Measurements from ENCODE around the gene OR4N2. TPM values are rescaled to one million over a fixed set of nuclear protein-coding genes. Genes with fewer than 3 reads are reported as not detected.
"Not testable (repeated sequence)": the region's sequence is repeated elsewhere in the genome, so short reads cannot be mapped to it uniquely, and the experiment has no call there.

Gene OR4N2
- total and polyA plus RNA-seq, 2 donors: not detected

GRCh38 chr14:19801118-19801464 lies 2.5 kb upstream of the OR4N2 start:
- DNase-seq (ENCODE audit: extremely low spot score): no peak
- WGBS: 75% methylated on average over 13 of the region's 13 CpGs
- no peaks in the 10 kb centered on the region for H3K36me3 ChIP-seq (ENCODE audit: insufficient read depth)
- no peak overlapping the region for H3K27ac ChIP-seq (ENCODE audit: low read depth)
- H3K4me3 ChIP-seq (ENCODE audit: low read depth, low read length): no peak overlapping the region
- no peaks in the 10 kb centered on the region for H3K4me1 ChIP-seq (ENCODE audit: insufficient read depth)

- 53% methylated on average over 4 of the region's 4 CpGs for WGBS
- not testable (repeated sequence) for H3K4me1 ChIP-seq (ENCODE audit: insufficient read depth); H3K36me3 ChIP-seq (ENCODE audit: insufficient read depth); H3K27ac ChIP-seq (ENCODE audit: low read depth); H3K4me3 ChIP-seq (ENCODE audit: low read depth, low read length); DNase-seq (ENCODE audit: extremely low spot score)
These were observed 9.8 kb downstream of the OR4N2 start for GRCh38 chr14:19813171-19813920.

- DNase-seq (ENCODE audit: extremely low spot score); H3K4me3 ChIP-seq (ENCODE audit: low read depth, low read length); H3K27ac ChIP-seq (ENCODE audit: low read depth); H3K4me1 ChIP-seq (ENCODE audit: insufficient read depth); H3K36me3 ChIP-seq (ENCODE audit: insufficient read depth): not testable (repeated sequence)
- 35% methylated on average over 1 of the region's 1 CpG for WGBS
These were observed 16.3 kb downstream of the OR4N2 start for GRCh38 chr14:19819879-19820278.

- DNase-seq (ENCODE audit: extremely low spot score); H3K36me3 ChIP-seq (ENCODE audit: insufficient read depth); H3K4me3 ChIP-seq (ENCODE audit: low read depth, low read length); H3K4me1 ChIP-seq (ENCODE audit: insufficient read depth); H3K27ac ChIP-seq (ENCODE audit: low read depth): not testable (repeated sequence)
- 66% methylated on average over 6 of the region's 6 CpGs for WGBS
These were observed 17.4 kb downstream of the OR4N2 start for GRCh38 chr14:19821016-19821415.

GRCh38 chr14:19823178-19823577 lies 19.6 kb downstream of the OR4N2 start:
- 59% methylated on average over 1 of the region's 1 CpG for WGBS
- no peaks in the 10 kb centered on the region for H3K4me1 ChIP-seq (ENCODE audit: insufficient read depth)
- H3K27ac ChIP-seq (ENCODE audit: low read depth): no peak overlapping the region
- no peak for DNase-seq (ENCODE audit: extremely low spot score)
- H3K36me3 ChIP-seq (ENCODE audit: insufficient read depth): no peaks in the 10 kb centered on the region
- no peak overlapping the region for H3K4me3 ChIP-seq (ENCODE audit: low read depth, low read length)

GRCh38 chr14:19823765-19824164 lies 20.2 kb downstream of the OR4N2 start:
- no peaks in the 10 kb centered on the region for H3K4me1 ChIP-seq (ENCODE audit: insufficient read depth)
- no peak overlapping the region for H3K4me3 ChIP-seq (ENCODE audit: low read depth, low read length)
- whole genome bisulfite sequencing: 32% methylated on average over 1 of the region's 1 CpG
- no peak for DNase-seq (ENCODE audit: extremely low spot score)
- no peaks in the 10 kb centered on the region for H3K36me3 ChIP-seq (ENCODE audit: insufficient read depth)
- no peak overlapping the region for H3K27ac ChIP-seq (ENCODE audit: low read depth)

GRCh38 chr14:19827626-19828244 lies 24.2 kb downstream of the OR4N2 start:
- DNase-seq (ENCODE audit: extremely low spot score); H3K27ac ChIP-seq (ENCODE audit: low read depth); H3K4me3 ChIP-seq (ENCODE audit: low read depth, low read length); H3K36me3 ChIP-seq (ENCODE audit: insufficient read depth); H3K4me1 ChIP-seq (ENCODE audit: insufficient read depth): not testable (repeated sequence)
- 56% methylated on average over 12 of the region's 12 CpGs for WGBS

GRCh38 chr14:19828314-19828713 lies 24.7 kb downstream of the OR4N2 start:
- no peak for DNase-seq (ENCODE audit: extremely low spot score)
- Histone ChIP-seq H3K27ac (ENCODE audit: low read depth) (no peak overlapping the region), H3K4me1 (ENCODE audit: insufficient read depth) (no peaks in the 10 kb centered on the region), H3K36me3 (ENCODE audit: insufficient read depth) (no peaks in the 10 kb centered on the region), H3K4me3 (ENCODE audit: low read depth, low read length) (no peak overlapping the region)
- 71% methylated on average over 2 of the region's 2 CpGs for WGBS

GRCh38 chr14:19834203-19834848 lies 30.8 kb downstream of the OR4N2 start:
- not testable (repeated sequence) for H3K36me3 ChIP-seq (ENCODE audit: insufficient read depth); DNase-seq (ENCODE audit: extremely low spot score); H3K27ac ChIP-seq (ENCODE audit: low read depth); H3K4me3 ChIP-seq (ENCODE audit: low read depth, low read length); H3K4me1 ChIP-seq (ENCODE audit: insufficient read depth)
- 74% methylated on average over 8 of the region's 8 CpGs for WGBS

GRCh38 chr14:19838433-19838832 lies 34.9 kb downstream of the OR4N2 start:
- no peak for DNase-seq (ENCODE audit: extremely low spot score)
- Histone ChIP-seq H3K36me3 (ENCODE audit: insufficient read depth) (no peaks in the 10 kb centered on the region), H3K4me3 (ENCODE audit: low read depth, low read length) (no peak overlapping the region), H3K27ac (ENCODE audit: low read depth) (no peak overlapping the region), H3K4me1 (ENCODE audit: insufficient read depth) (no peaks in the 10 kb centered on the region)

GRCh38 chr14:19851365-19851764 lies 47.8 kb downstream of the OR4N2 start:
- H3K36me3 ChIP-seq (ENCODE audit: insufficient read depth): no peaks in the 10 kb centered on the region
- no peak overlapping the region for H3K27ac ChIP-seq (ENCODE audit: low read depth)
- no peak for DNase-seq (ENCODE audit: extremely low spot score)
- no peaks in the 10 kb centered on the region for H3K4me1 ChIP-seq (ENCODE audit: insufficient read depth)
- H3K4me3 ChIP-seq (ENCODE audit: low read depth, low read length): no peak overlapping the region

GRCh38 chr14:19866061-19866669 lies 62.6 kb downstream of the OR4N2 start:
- H3K27ac ChIP-seq (ENCODE audit: low read depth); H3K4me1 ChIP-seq (ENCODE audit: insufficient read depth); H3K4me3 ChIP-seq (ENCODE audit: low read depth, low read length); DNase-seq (ENCODE audit: extremely low spot score); H3K36me3 ChIP-seq (ENCODE audit: insufficient read depth): not testable (repeated sequence)
- 92% methylated on average over 39 of the region's 39 CpGs for WGBS

- Histone ChIP-seq H3K36me3 (ENCODE audit: insufficient read depth) (no peaks in the 10 kb centered on the region), H3K4me1 (ENCODE audit: insufficient read depth) (no peaks in the 10 kb centered on the region), H3K27ac (ENCODE audit: low read depth) (no peak overlapping the region), H3K4me3 (ENCODE audit: low read depth, low read length) (no peak overlapping the region)
- DNase-seq (ENCODE audit: extremely low spot score): no peak
- WGBS: 31% methylated on average over 6 of the region's 6 CpGs
These were observed 69.6 kb downstream of the OR4N2 start for GRCh38 chr14:19873178-19873577.

- Histone ChIP-seq H3K36me3 (ENCODE audit: insufficient read depth) (no peaks in the 10 kb centered on the region), H3K27ac (ENCODE audit: low read depth) (no peak within 1 kb of the TSS), H3K4me3 (ENCODE audit: low read depth, low read length) (no peak within 1 kb of the TSS), H3K4me1 (ENCODE audit: insufficient read depth) (no peaks in the 10 kb centered on the region)
- 46% methylated on average over 2 of the region's 2 CpGs for WGBS
- DNase-seq (ENCODE audit: extremely low spot score): no peak
These were observed 71.3 kb downstream of the OR4N2 start, which contains the start of gene OR4K2 for GRCh38 chr14:19874842-19875241. TSS of gene OR4K2 (plus strand) at chr14:19875142. CDS start at chr14:19876268, 1,126 bp downstream.
